NT2/D1 (cell line): ENCODE results near the gene ADTRP.

Experiments
- SUZ12 ChIP-seq: IDR thresholded peaks from 2 replicates; pipeline ENCODE4 v1.6.1; 2011; ENCODE audit not compliant: insufficient read length, insufficient read depth; ENCODE audit errors: extremely low read depth
- YY1 ChIP-seq: IDR thresholded peaks from 2 replicates; pipeline ENCODE4 v1.6.1; 2011; ENCODE audit not compliant: insufficient read length, insufficient read depth
- ZNF274 ChIP-seq: IDR thresholded peaks from 2 replicates; pipeline ENCODE4 v1.6.1; 2011; ENCODE audit warnings: mild to moderate bottlenecking, low read depth, low read length

- TF ChIP-seq SUZ12 (no peak), YY1 (no peak), ZNF274 (no peak)
These were observed 106.3 kb downstream of the ADTRP start for GRCh38 chr6:11672256-11672655.
